ENCODE data around the gene LRRC8D. TPM values are rescaled to one million over a fixed set of nuclear protein-coding genes. Genes with fewer than 3 reads are reported as not detected.

Gene LRRC8D
- total RNA-seq, 1 experiment from 2014 or later, result 42.0 TPM

GRCh38 chr1:89833183-89834082 is 12.6 kb downstream of the LRRC8D start:
- DNase-seq (ENCODE audit: unreplicated experiment), result no peak
- peaks cover 7% of the 10 kb centered on the region for H3K36me3 Mint-ChIP-seq (ENCODE audit: insufficient read depth, unreplicated experiment)
- POLR2A ChIA-PET, result interaction anchor here (0.5 to 1.4 kb wide), 4 partner anchors 14 to 857 kb away, joined by 3 to 4 read pairs (median 4); no protein-coding TSS in a partner anchor
- no peaks in the 10 kb centered on the region for H3K27me3 Mint-ChIP-seq (ENCODE audit: insufficient read depth, unreplicated experiment)
- intact Hi-C loops (cut with micrococcal nuclease), result no loop called here
- no peak for TF ChIP-seq CTCF (IDR thresholded peaks at IDR 0.05; ENCODE audit: unreplicated experiment)
- H3K4me1 Mint-ChIP-seq (ENCODE audit: insufficient read depth, unreplicated experiment), result peaks cover 6% of the 10 kb centered on the region
- no peak overlapping the region for H3K27ac Mint-ChIP-seq (ENCODE audit: low read depth, unreplicated experiment)
- H3K4me3 Mint-ChIP-seq (ENCODE audit: unreplicated experiment), result no peak overlapping the region
- H3K9me3 Mint-ChIP-seq (ENCODE audit: unreplicated experiment), result no peaks in the 10 kb centered on the region
- no TSS peak for BruUV-seq (replicated peaks)
- CTCF ChIA-PET, result interaction anchor here (0.8 to 1.9 kb wide), 2 partner anchors 10 to 153 kb away, joined by 3 to 13 read pairs; no protein-coding TSS in a partner anchor

- Mint-ChIP-seq H3K27me3 (ENCODE audit: insufficient read depth, unreplicated experiment) (no peaks in the 10 kb centered on the region), H3K4me3 (ENCODE audit: unreplicated experiment) (no peak overlapping the region), H3K36me3 (ENCODE audit: insufficient read depth, unreplicated experiment) (peaks cover 7% of the 10 kb centered on the region), H3K27ac (ENCODE audit: low read depth, unreplicated experiment) (no peak overlapping the region), H3K4me1 (ENCODE audit: insufficient read depth, unreplicated experiment) (peaks cover 6% of the 10 kb centered on the region), H3K9me3 (ENCODE audit: unreplicated experiment) (no peaks in the 10 kb centered on the region)
- CTCF ChIA-PET, result interaction anchor here (0.6 to 1.9 kb wide), 3 partner anchors 9 to 14 kb away, joined by 3 to 13 read pairs (median 7); no protein-coding TSS in a partner anchor
- intact Hi-C loops (cut with micrococcal nuclease), result no loop called here
- TF ChIP-seq CTCF (IDR thresholded peaks at IDR 0.05; ENCODE audit: unreplicated experiment), result no peak
- no peak for DNase-seq (ENCODE audit: unreplicated experiment)
- BruUV-seq (replicated peaks), result no TSS peak
- POLR2A ChIA-PET, result no interaction called here
These were observed 13.4 kb downstream of the LRRC8D start for GRCh38 chr1:89834083-89834704.

GRCh38 chr1:89836252-89837035 is 15.6 kb downstream of the LRRC8D start:
- DNase-seq (ENCODE audit: unreplicated experiment), result no peak
- Mint-ChIP-seq H3K4me1 (ENCODE audit: insufficient read depth, unreplicated experiment) (peaks cover 6% of the 10 kb centered on the region), H3K36me3 (ENCODE audit: insufficient read depth, unreplicated experiment) (no peaks in the 10 kb centered on the region), H3K27me3 (ENCODE audit: insufficient read depth, unreplicated experiment) (no peaks in the 10 kb centered on the region), H3K27ac (ENCODE audit: low read depth, unreplicated experiment) (no peak overlapping the region), H3K4me3 (ENCODE audit: unreplicated experiment) (no peak overlapping the region), H3K9me3 (ENCODE audit: unreplicated experiment) (no peaks in the 10 kb centered on the region)
- ChIA-PET CTCF (interaction anchor here (0.8 to 1.6 kb wide), 4 partner anchors 7 to 353 kb away, joined by 3 read pairs; no protein-coding TSS in a partner anchor), POLR2A (interaction anchor here (0.8 to 1.1 kb wide), 2 partner anchors 14 to 19 kb away, joined by 3 to 4 read pairs; no protein-coding TSS in a partner anchor)
- intact Hi-C loops (cut with micrococcal nuclease), result no loop called here
- no peak for TF ChIP-seq CTCF (IDR thresholded peaks at IDR 0.05; ENCODE audit: unreplicated experiment)
- BruUV-seq (replicated peaks), result no TSS peak
